ENCODE measurements around the gene CARD10.
A peak's percentile ranks its signal among the peaks of the same experiment; 100 is the strongest.
"Not testable (repeated sequence)": the region's sequence is repeated elsewhere in the genome, so short reads cannot be mapped to it uniquely, and the experiment has no call there.

The CARD10 gene

GRCh38 chr22:37485395-37486223 lies 33.6 kb downstream of the CARD10 start:
- DNase-seq (ENCODE audit: low read depth in 2 of 2), result no peak

- DNase-seq (ENCODE audit: low read depth in 2 of 2), result peak; percentile 48 to 54
These were observed 34.5 kb downstream of the CARD10 start for GRCh38 chr22:37484480-37485394.

- no peak for DNase-seq (ENCODE audit: low read depth in 2 of 2)
These were observed 36.2 kb downstream of the CARD10 start for GRCh38 chr22:37483050-37483449.

- DNase-seq (ENCODE audit: low read depth in 2 of 2), result no peak
These were observed 37.0 kb downstream of the CARD10 start for GRCh38 chr22:37482244-37482643.

- DNase-seq (ENCODE audit: low read depth in 2 of 2), result no peak
These were observed 37.8 kb downstream of the CARD10 start for GRCh38 chr22:37481347-37481907.

GRCh38 chr22:37480387-37481346 lies 38.5 kb downstream of the CARD10 start:
- DNase-seq (ENCODE audit: low read depth in 2 of 2), result no peak

GRCh38 chr22:37479196-37479595 lies 40.0 kb downstream of the CARD10 start:
- no peak for DNase-seq (ENCODE audit: low read depth in 2 of 2)

- DNase-seq (ENCODE audit: low read depth in 2 of 2), result no peak
These were observed 42.6 kb downstream of the CARD10 start for GRCh38 chr22:37476389-37477329.

GRCh38 chr22:37474447-37475090 lies 44.6 kb downstream of the CARD10 start:
- no peak for DNase-seq (ENCODE audit: low read depth in 2 of 2)

GRCh38 chr22:37473437-37473946 lies 45.7 kb downstream of the CARD10 start:
- DNase-seq (ENCODE audit: low read depth in 2 of 2), result no peak

- peak in 1 of 2 donors; percentile 17 for DNase-seq (ENCODE audit: low read depth in 2 of 2)
These were observed 46.7 kb downstream of the CARD10 start for GRCh38 chr22:37472418-37473006.

GRCh38 chr22:37471727-37472417 lies 47.3 kb downstream of the CARD10 start:
- DNase-seq (ENCODE audit: low read depth in 2 of 2), result no peak

GRCh38 chr22:37470087-37470445 lies 49.1 kb downstream of the CARD10 start:
- no peak for DNase-seq (ENCODE audit: low read depth in 2 of 2)

GRCh38 chr22:37469416-37470086 lies 49.7 kb downstream of the CARD10 start:
- DNase-seq (ENCODE audit: low read depth in 2 of 2), result no peak

GRCh38 chr22:37468201-37468695 lies 51.0 kb downstream of the CARD10 start:
- not testable (repeated sequence) for DNase-seq (ENCODE audit: low read depth in 2 of 2)

GRCh38 chr22:37467391-37467955 lies 51.7 kb downstream of the CARD10 start:
- no peak for DNase-seq (ENCODE audit: low read depth in 2 of 2)

GRCh38 chr22:37464181-37464580 lies 55.0 kb downstream of the CARD10 start:
- no peak for DNase-seq (ENCODE audit: low read depth in 2 of 2)

All from stimulated activated CD8-positive, alpha-beta memory T cell treated with anti-CD3 and anti-CD28 coated beads, Interleukin-7, amount 100 ng/mL, for 1 hour (primary cell).